ENCODE measurements around the gene SUGCT. TPM values are rescaled to one million over a fixed set of nuclear protein-coding genes. Genes with fewer than 3 reads are reported as not detected.

The SUGCT gene
- total RNA-seq, 1 donor from 2014 or later = 1.6 TPM

GRCh38 chr7:40582539-40582938 is 447.7 kb downstream of the SUGCT start:
- no peaks in the 10 kb centered on the region for H3K36me3 Mint-ChIP-seq (ENCODE audit: low read depth, unreplicated experiment)
- no peak overlapping the region for H3K4me3 Mint-ChIP-seq (ENCODE audit: unreplicated experiment)
- no peak for DNase-seq (ENCODE audit: low spot score)
- H3K4me1 Mint-ChIP-seq (ENCODE audit: unreplicated experiment) = peaks cover 4% of the 10 kb centered on the region
- H3K27me3 Mint-ChIP-seq (ENCODE audit: unreplicated experiment) = no peaks in the 10 kb centered on the region
- TF ChIP-seq CTCF (IDR thresholded peaks at IDR 0.05; ENCODE audit: unreplicated experiment) = no peak
- H3K27ac Mint-ChIP-seq (ENCODE audit: unreplicated experiment) = no peak overlapping the region
- H3K9me3 Mint-ChIP-seq (ENCODE audit: unreplicated experiment) = no peaks in the 10 kb centered on the region

DNA sequence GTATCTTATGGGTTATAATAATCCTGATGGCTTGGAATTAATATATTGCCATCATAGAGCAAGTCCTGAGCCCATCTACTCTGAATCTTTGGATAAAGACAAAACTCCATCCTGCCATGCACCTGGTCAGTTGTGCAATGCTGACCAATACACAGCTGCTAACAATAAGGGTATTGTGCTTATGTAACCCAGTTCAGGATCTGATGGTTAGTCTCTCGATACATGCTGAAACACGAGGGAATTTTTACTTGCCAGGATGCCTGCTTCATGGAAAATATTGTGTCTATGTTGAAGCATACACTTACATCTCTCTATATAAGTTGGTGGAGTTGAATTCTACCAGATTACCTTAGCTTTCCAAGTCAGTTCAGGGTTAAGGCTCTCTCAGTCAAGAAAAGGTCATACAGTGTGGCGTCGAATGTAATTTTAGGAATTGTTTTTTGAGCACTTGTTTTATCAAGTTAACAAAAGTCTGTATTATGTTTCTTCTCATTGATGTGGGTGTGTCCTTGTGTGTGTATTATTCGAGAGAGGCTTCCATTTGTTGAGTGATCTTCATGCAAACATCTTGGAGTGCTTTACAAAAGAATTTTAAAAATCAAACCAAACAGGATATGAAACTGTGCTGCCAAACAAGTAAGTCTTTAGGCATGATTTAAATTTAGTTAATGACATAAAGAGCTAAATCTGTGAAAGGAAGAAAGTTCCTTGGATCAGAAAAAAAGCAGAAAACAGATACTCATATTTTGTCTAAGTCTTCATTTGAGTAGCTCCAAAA is 449.1 kb downstream of the SUGCT start:
- peaks cover 4% of the 10 kb centered on the region for H3K4me1 Mint-ChIP-seq (ENCODE audit: unreplicated experiment)
- H3K27me3 Mint-ChIP-seq (ENCODE audit: unreplicated experiment) = no peaks in the 10 kb centered on the region
- TF ChIP-seq CTCF (IDR thresholded peaks at IDR 0.05; ENCODE audit: unreplicated experiment) = no peak
- no peak overlapping the region for H3K27ac Mint-ChIP-seq (ENCODE audit: unreplicated experiment)
- no peak for DNase-seq (ENCODE audit: low spot score)
- H3K4me3 Mint-ChIP-seq (ENCODE audit: unreplicated experiment) = no peak overlapping the region
- no peaks in the 10 kb centered on the region for H3K36me3 Mint-ChIP-seq (ENCODE audit: low read depth, unreplicated experiment)
- no peaks in the 10 kb centered on the region for H3K9me3 Mint-ChIP-seq (ENCODE audit: unreplicated experiment)

DNA sequence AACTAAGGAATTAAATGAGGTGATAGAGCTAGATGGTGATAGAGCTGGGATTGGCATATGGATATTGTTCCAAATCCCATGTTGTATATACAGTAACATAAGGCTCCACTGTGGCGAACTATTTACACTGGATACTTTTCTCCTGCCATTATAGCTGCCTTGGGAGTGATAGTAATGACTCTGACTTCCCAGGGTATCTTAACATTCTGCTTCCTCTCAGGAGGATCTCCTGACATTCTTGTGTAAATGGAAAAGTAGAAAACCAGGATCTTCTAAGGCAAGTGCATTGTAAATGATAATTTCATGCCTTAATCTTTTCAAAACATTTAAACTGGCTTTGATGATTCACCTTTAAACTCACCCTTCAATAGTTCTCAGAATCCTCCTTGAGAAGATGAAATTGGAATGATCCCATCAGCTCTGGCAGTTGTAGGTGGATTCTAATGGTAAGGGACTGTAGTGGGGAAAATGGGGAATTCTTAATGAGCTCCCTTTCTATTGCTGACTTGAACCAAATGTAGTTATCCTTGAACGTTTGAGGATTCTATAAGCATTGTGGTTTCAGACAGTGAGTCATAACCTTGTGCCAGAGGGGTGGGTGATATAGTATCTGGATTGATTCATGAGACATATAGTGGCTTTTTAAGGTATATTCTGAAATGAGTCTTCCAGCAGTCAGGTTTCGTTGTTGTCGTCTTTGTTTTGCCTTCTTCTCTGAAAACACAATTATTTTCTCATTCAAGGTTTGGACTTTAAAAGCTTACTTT is 450.0 kb downstream of the SUGCT start:
- no peak overlapping the region for H3K27ac Mint-ChIP-seq (ENCODE audit: unreplicated experiment)
- H3K36me3 Mint-ChIP-seq (ENCODE audit: low read depth, unreplicated experiment) = no peaks in the 10 kb centered on the region
- H3K4me1 Mint-ChIP-seq (ENCODE audit: unreplicated experiment) = no peaks in the 10 kb centered on the region
- DNase-seq (ENCODE audit: low spot score) = no peak
- H3K27me3 Mint-ChIP-seq (ENCODE audit: unreplicated experiment) = no peaks in the 10 kb centered on the region
- no peak overlapping the region for H3K4me3 Mint-ChIP-seq (ENCODE audit: unreplicated experiment)
- no peak for TF ChIP-seq CTCF (IDR thresholded peaks at IDR 0.05; ENCODE audit: unreplicated experiment)
- no peaks in the 10 kb centered on the region for H3K9me3 Mint-ChIP-seq (ENCODE audit: unreplicated experiment)

DNA sequence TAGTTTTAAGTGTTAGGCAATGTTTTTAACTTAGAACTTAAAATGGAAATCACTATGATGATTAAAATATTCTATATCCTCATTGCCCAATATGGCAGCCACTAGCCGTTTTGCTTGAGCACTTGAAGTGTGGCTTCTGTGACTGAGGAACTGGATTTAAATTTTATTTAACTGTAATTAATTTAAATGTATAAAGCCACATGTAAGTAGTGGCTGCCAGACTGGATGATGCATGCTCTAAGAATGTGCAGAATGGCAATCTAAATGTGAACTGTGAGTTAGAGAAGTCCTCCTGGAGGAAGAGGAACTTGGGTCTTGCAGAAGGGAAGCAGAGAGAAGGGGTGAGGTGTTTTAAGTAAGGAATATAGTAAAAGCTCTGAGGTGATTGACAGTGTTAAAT is 451.4 kb downstream of the SUGCT start:
- no peak overlapping the region for H3K27ac Mint-ChIP-seq (ENCODE audit: unreplicated experiment)
- no peaks in the 10 kb centered on the region for H3K9me3 Mint-ChIP-seq (ENCODE audit: unreplicated experiment)
- H3K36me3 Mint-ChIP-seq (ENCODE audit: low read depth, unreplicated experiment) = no peaks in the 10 kb centered on the region
- H3K27me3 Mint-ChIP-seq (ENCODE audit: unreplicated experiment) = no peaks in the 10 kb centered on the region
- no peak overlapping the region for H3K4me3 Mint-ChIP-seq (ENCODE audit: unreplicated experiment)
- no peaks in the 10 kb centered on the region for H3K4me1 Mint-ChIP-seq (ENCODE audit: unreplicated experiment)
- no peak for TF ChIP-seq CTCF (IDR thresholded peaks at IDR 0.05; ENCODE audit: unreplicated experiment)
- DNase-seq (ENCODE audit: low spot score) = no peak

DNA sequence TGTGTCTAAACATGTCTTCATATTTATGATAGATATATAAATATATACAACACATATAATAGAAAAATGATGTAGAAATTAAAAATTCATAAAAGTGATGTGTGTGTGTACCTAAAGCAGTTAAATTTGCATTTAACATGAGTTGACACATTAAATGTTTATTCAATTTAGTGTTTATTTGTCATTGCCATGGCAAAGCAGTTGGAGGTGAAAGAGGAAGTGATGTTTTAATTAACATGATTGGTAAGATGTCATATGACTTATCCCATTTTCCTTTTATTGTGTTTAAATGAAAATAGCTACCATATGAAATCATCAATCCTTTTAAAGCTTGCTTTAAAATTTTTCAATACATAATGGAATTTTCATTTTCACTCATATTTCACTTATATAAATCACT is 452.6 kb downstream of the SUGCT start:
- DNase-seq (ENCODE audit: low spot score) = no peak
- H3K9me3 Mint-ChIP-seq (ENCODE audit: unreplicated experiment) = no peaks in the 10 kb centered on the region
- TF ChIP-seq CTCF (IDR thresholded peaks at IDR 0.05; ENCODE audit: unreplicated experiment) = no peak
- H3K27me3 Mint-ChIP-seq (ENCODE audit: unreplicated experiment) = no peaks in the 10 kb centered on the region
- H3K36me3 Mint-ChIP-seq (ENCODE audit: low read depth, unreplicated experiment) = no peaks in the 10 kb centered on the region
- no peak overlapping the region for H3K4me3 Mint-ChIP-seq (ENCODE audit: unreplicated experiment)
- H3K4me1 Mint-ChIP-seq (ENCODE audit: unreplicated experiment) = no peaks in the 10 kb centered on the region
- H3K27ac Mint-ChIP-seq (ENCODE audit: unreplicated experiment) = no peak overlapping the region

Measured in endothelial cell (in vitro differentiated cells).